ENCODE data around the gene ARHGAP18.

The ARHGAP18 gene

DNA sequence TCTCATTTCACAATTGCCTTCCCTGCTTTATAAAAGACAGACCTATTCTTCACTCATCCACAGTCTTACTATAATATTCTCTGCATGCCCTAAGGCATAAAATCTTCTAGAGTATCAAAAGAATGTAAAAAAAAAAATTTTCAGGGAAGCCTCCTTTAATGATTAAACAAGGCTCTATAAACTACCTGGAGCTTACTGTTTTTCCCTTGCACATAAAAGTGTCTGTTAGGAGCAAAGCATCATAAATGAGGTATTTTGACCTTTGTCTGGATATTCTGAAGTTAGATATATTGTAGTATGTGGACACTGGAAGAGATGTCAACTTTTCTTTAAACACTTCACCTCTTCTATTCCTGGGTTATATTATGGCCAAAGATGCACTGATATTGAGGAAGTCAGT, 97.5 kb downstream of the ARHGAP18 start:
- no peaks in the 10 kb centered on the region for H3K27me3 ChIP-seq (ENCODE audit: control insufficient read depth, insufficient read depth, low read length)

DNA sequence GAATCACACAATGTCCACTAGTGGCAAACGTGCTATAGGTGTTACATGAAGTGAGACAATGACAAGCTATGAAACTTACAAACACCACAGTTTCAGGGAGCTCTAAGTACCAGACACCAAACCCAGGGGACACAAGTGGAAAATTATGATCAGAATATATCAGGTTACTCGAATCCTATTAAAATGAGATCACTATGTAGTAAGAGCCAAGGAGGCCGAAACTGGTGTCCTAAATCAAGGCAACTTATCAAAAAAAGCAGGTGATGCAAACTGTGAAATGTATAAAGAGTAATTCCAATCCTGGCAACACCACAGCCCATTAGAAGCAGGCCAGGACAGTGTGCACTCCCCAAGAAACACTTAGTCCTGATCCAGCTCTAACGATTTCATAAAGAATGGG, 100.3 kb downstream of the ARHGAP18 start:
- no peak overlapping the region for H3K9ac ChIP-seq (ENCODE audit: low read length)
- H3K4me3 ChIP-seq (ENCODE audit: low read depth, low read length) = no peak overlapping the region
- no peaks in the 10 kb centered on the region for H3K27me3 ChIP-seq (ENCODE audit: control insufficient read depth, insufficient read depth, low read length)
- H3K36me3 ChIP-seq (ENCODE audit: control insufficient read depth, insufficient read depth, low read length) = no peaks in the 10 kb centered on the region
- H3K27ac ChIP-seq (ENCODE audit: low read depth, low read length) = no peak overlapping the region
- H3K4me1 ChIP-seq (ENCODE audit: control insufficient read depth, insufficient read depth, low read length) = peaks cover 19% of the 10 kb centered on the region
- no peaks in the 10 kb centered on the region for H3K9me3 ChIP-seq (ENCODE audit: control insufficient read depth, insufficient read depth, low read depth, low read length)

More for the DNA sequence above, 97.5 kb downstream of the ARHGAP18 start:
- Histone ChIP-seq H3K9me3 (ENCODE audit: control insufficient read depth, insufficient read depth, low read depth, low read length) (no peaks in the 10 kb centered on the region), H3K4me3 (ENCODE audit: low read depth, low read length) (no peak overlapping the region), H3K4me1 (ENCODE audit: control insufficient read depth, insufficient read depth, low read length) (peaks cover 16% of the 10 kb centered on the region), H3K27ac (ENCODE audit: low read depth, low read length) (no peak overlapping the region), H3K9ac (ENCODE audit: low read length) (no peak overlapping the region), H3K36me3 (ENCODE audit: control insufficient read depth, insufficient read depth, low read length) (no peaks in the 10 kb centered on the region)

DNA sequence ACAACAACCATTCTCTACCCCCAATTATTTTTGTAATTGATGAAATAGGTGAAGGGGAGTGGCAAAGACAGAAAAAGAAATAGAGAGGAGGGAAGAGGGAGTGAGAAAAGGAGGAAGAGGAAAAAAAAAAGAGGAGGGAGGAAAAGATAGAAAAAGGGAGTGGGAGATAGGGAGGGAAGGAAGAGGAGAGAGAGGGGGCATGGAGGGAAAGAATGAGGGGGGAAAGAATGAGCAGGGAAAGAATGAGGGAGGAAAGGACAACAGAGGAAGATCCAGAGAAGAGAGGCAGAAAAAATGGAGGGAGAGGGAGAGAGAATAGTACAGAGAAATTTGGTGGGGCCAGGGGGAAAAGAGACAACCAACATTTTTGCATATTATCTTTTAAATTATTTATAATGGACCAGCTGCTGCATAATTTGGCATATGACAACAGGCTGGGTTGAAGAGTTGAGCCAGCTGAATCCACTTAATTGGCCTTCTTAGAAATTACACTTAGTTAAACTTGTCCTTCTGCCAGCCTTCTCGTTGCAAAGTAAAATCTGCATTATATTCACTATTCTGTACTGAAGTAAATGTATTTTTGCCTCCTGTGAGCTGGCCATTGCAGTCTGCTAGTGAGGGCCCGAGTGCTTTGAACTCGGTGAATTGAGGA, 101.0 kb downstream of the ARHGAP18 start:
- no peak overlapping the region for H3K27ac ChIP-seq (ENCODE audit: low read depth, low read length)
- H3K4me3 ChIP-seq (ENCODE audit: low read depth, low read length) = no peak overlapping the region
- H3K9ac ChIP-seq (ENCODE audit: low read length) = no peak overlapping the region
- H3K9me3 ChIP-seq (ENCODE audit: control insufficient read depth, insufficient read depth, low read depth, low read length) = no peaks in the 10 kb centered on the region
- H3K36me3 ChIP-seq (ENCODE audit: control insufficient read depth, insufficient read depth, low read length) = no peaks in the 10 kb centered on the region
- peaks cover 19% of the 10 kb centered on the region for H3K4me1 ChIP-seq (ENCODE audit: control insufficient read depth, insufficient read depth, low read length)
- no peaks in the 10 kb centered on the region for H3K27me3 ChIP-seq (ENCODE audit: control insufficient read depth, insufficient read depth, low read length)

DNA sequence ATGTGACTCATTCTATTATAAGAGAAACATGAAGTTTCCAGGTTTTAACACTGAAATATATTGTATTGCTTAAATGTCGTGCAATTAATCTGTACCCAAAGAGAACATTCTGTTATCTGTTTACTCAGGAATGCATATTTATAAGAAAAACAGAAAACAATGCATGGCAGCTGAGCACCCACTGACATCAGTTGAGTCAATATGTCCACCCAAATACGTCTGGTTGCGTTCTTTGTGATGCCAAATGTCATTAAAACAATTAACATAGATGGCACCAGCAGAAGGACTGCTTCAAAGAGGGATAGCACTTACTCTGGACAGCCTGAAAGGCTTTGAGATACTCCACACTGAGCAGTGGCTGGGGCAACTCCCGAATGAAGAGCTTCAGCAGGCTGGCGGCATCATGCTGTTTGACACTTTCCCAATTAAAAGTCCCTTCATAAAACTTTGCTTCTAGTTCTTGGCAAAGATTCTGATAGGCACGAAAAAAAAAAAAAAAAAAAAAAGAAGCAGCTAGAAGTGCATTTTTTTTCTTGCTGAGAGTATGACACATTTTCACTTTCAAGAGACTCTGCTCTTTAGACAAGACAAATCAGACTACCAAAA, 102.3 kb downstream of the ARHGAP18 start:
- Histone ChIP-seq H3K9me3 (ENCODE audit: control insufficient read depth, insufficient read depth, low read depth, low read length) (no peaks in the 10 kb centered on the region), H3K27ac (ENCODE audit: low read depth, low read length) (no peak overlapping the region), H3K4me1 (ENCODE audit: control insufficient read depth, insufficient read depth, low read length) (peaks cover 19% of the 10 kb centered on the region), H3K9ac (ENCODE audit: low read length) (no peak overlapping the region), H3K27me3 (ENCODE audit: control insufficient read depth, insufficient read depth, low read length) (no peaks in the 10 kb centered on the region), H3K4me3 (ENCODE audit: low read depth, low read length) (no peak overlapping the region), H3K36me3 (ENCODE audit: control insufficient read depth, insufficient read depth, low read length) (no peaks in the 10 kb centered on the region)

DNA sequence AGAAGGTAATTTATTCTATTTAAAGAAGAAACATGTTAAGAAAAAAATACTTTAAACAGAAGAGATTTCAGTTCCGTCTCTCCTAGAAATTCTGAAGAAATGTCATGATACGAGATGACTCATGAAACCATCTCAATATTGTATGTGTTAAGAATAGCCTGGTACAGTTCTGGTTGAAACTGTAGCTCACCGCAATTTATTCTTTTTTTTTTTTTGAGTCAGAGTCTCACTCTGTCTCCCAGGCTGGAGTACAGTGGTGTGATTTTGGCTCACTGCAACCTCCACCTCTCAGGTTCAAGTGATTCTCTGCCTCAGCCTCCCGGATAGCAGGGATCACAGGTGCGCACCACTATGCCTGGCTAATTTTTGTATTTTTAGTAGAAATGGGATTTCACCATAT, 103.3 kb downstream of the ARHGAP18 start:
- Histone ChIP-seq H3K27me3 (ENCODE audit: control insufficient read depth, insufficient read depth, low read length) (no peaks in the 10 kb centered on the region), H3K4me1 (ENCODE audit: control insufficient read depth, insufficient read depth, low read length) (peaks cover 19% of the 10 kb centered on the region), H3K4me3 (ENCODE audit: low read depth, low read length) (no peak overlapping the region), H3K36me3 (ENCODE audit: control insufficient read depth, insufficient read depth, low read length) (no peaks in the 10 kb centered on the region), H3K9ac (ENCODE audit: low read length) (no peak overlapping the region), H3K9me3 (ENCODE audit: control insufficient read depth, insufficient read depth, low read depth, low read length) (no peaks in the 10 kb centered on the region), H3K27ac (ENCODE audit: low read depth, low read length) (no peak overlapping the region)

DNA sequence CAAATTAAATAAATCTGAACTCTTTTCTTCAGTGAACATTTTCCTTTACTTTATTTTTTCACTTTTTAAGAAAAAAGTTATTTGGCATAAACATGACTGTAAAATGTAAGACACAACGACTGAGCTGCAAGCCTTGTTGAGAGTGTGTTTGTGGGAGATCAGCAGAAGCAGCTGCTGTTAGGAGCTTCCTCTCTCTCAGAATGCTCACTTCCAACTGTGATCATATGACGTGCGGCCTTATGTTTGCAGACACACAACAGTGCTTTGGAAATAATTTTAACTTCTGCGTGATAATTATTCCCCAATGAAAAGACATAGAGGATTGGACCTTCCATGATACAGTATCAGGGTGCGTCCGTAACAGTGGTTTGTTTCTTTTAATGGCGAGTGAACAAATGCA, 104.0 kb downstream of the ARHGAP18 start:
- H3K36me3 ChIP-seq (ENCODE audit: control insufficient read depth, insufficient read depth, low read length) = no peaks in the 10 kb centered on the region

DNA sequence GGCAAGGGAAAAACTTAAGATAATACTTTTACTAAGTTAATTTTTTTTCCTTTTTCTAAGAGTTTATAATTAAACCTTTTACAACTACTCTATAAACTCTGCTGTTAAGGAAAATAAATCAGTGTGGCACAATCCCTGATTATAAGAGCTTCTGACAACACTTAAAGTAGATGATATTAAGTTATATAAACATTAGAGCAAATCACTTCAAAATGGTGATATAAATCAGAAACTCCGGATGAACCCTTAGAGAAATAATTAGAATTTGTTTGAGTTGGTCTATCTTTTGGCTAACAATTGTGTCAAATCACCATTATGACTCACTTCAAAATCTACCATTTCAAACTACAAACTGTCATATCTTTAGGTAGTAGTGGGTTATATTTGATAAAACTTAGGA, 104.9 kb downstream of the ARHGAP18 start:
- H3K36me3 ChIP-seq (ENCODE audit: control insufficient read depth, insufficient read depth, low read length) = no peaks in the 10 kb centered on the region
- peaks cover 16% of the 10 kb centered on the region for H3K4me1 ChIP-seq (ENCODE audit: control insufficient read depth, insufficient read depth, low read length)
- no peak overlapping the region for H3K27ac ChIP-seq (ENCODE audit: low read depth, low read length)
- no peaks in the 10 kb centered on the region for H3K27me3 ChIP-seq (ENCODE audit: control insufficient read depth, insufficient read depth, low read length)
- H3K9ac ChIP-seq (ENCODE audit: low read length) = no peak overlapping the region
- H3K9me3 ChIP-seq (ENCODE audit: control insufficient read depth, insufficient read depth, low read depth, low read length) = no peaks in the 10 kb centered on the region
- no peak overlapping the region for H3K4me3 ChIP-seq (ENCODE audit: low read depth, low read length)

More for the DNA sequence above, 104.0 kb downstream of the ARHGAP18 start:
- Histone ChIP-seq H3K4me3 (ENCODE audit: low read depth, low read length) (no peak overlapping the region), H3K27ac (ENCODE audit: low read depth, low read length) (no peak overlapping the region), H3K9me3 (ENCODE audit: control insufficient read depth, insufficient read depth, low read depth, low read length) (no peaks in the 10 kb centered on the region), H3K9ac (ENCODE audit: low read length) (no peak overlapping the region), H3K4me1 (ENCODE audit: control insufficient read depth, insufficient read depth, low read length) (peaks cover 19% of the 10 kb centered on the region), H3K27me3 (ENCODE audit: control insufficient read depth, insufficient read depth, low read length) (no peaks in the 10 kb centered on the region)

DNA sequence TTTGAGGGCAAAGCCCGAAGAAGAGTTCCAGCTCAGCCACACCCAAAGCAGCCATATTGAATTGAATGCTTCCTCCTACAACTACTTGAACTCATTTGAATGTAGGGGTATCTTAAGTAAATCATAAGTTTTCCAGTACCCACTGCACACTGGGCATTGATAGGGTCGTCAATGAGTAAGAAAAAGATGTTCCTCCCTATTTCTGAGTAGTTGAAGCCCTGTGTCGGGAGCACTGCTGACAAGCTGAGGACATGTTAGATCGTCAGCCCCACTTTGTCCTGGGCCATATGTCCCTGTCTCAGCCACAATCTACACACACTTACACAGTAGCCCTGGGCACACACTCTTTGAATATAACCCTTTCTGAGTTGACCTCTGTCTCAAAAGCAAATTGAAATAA, 105.7 kb downstream of the ARHGAP18 start:
- H3K36me3 ChIP-seq (ENCODE audit: control insufficient read depth, insufficient read depth, low read length) = no peaks in the 10 kb centered on the region
- no peaks in the 10 kb centered on the region for H3K27me3 ChIP-seq (ENCODE audit: control insufficient read depth, insufficient read depth, low read length)
- peaks cover 9% of the 10 kb centered on the region for H3K4me1 ChIP-seq (ENCODE audit: control insufficient read depth, insufficient read depth, low read length)
- H3K9me3 ChIP-seq (ENCODE audit: control insufficient read depth, insufficient read depth, low read depth, low read length) = no peaks in the 10 kb centered on the region
- no peak overlapping the region for H3K4me3 ChIP-seq (ENCODE audit: low read depth, low read length)
- no peak overlapping the region for H3K9ac ChIP-seq (ENCODE audit: low read length)
- H3K27ac ChIP-seq (ENCODE audit: low read depth, low read length) = no peak overlapping the region

DNA sequence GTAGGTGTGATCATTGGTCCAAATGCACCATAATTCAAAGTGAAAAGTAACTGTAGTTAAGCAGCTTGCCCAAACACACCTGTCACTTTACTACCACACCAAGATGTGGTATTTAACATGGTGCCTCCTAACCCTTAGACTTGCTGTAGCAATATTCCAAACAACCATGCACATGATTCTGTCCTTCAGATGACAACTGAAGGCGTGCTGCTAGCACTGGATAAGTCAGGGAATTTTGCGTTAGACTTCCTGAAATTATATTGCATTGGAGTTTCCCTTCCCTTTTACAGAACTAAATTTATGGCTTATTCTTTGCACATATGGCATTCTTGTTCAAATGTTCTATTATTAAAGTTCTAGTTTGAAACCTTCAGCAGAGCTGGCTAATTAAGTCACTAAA, 106.2 kb downstream of the ARHGAP18 start:
- H3K9me3 ChIP-seq (ENCODE audit: control insufficient read depth, insufficient read depth, low read depth, low read length) = no peaks in the 10 kb centered on the region
- H3K27me3 ChIP-seq (ENCODE audit: control insufficient read depth, insufficient read depth, low read length) = no peaks in the 10 kb centered on the region
- H3K9ac ChIP-seq (ENCODE audit: low read length) = no peak overlapping the region
- H3K4me3 ChIP-seq (ENCODE audit: low read depth, low read length) = no peak overlapping the region
- H3K36me3 ChIP-seq (ENCODE audit: control insufficient read depth, insufficient read depth, low read length) = no peaks in the 10 kb centered on the region
- no peak overlapping the region for H3K27ac ChIP-seq (ENCODE audit: low read depth, low read length)
- peaks cover 10% of the 10 kb centered on the region for H3K4me1 ChIP-seq (ENCODE audit: control insufficient read depth, insufficient read depth, low read length)

DNA sequence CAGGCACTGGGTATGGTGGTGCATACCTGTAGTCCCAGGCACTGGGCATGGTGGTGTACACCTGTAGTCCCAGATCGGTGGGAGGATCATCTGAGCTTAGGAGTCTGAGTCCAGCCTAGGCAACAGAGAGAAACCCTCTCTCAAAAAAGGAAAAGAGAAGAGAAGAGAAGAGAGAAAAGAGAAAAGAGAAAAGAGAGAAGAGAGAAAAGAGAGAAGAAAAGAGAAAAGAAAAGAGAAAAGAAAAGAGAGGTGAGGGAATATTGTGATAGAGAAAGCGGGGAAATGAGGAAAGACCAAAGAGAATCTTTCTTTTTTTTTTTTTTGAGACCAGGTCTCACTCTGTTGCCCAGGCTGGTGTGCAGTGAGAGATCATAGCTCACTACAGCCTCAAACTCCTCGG, 108.7 kb downstream of the ARHGAP18 start:
- no peaks in the 10 kb centered on the region for H3K9me3 ChIP-seq (ENCODE audit: control insufficient read depth, insufficient read depth, low read depth, low read length)
- no peak overlapping the region for H3K27ac ChIP-seq (ENCODE audit: low read depth, low read length)
- H3K27me3 ChIP-seq (ENCODE audit: control insufficient read depth, insufficient read depth, low read length) = no peaks in the 10 kb centered on the region
- H3K36me3 ChIP-seq (ENCODE audit: control insufficient read depth, insufficient read depth, low read length) = no peaks in the 10 kb centered on the region
- no peak overlapping the region for H3K4me3 ChIP-seq (ENCODE audit: low read depth, low read length)
- no peak overlapping the region for H3K9ac ChIP-seq (ENCODE audit: low read length)
- H3K4me1 ChIP-seq (ENCODE audit: control insufficient read depth, insufficient read depth, low read length) = peaks cover 10% of the 10 kb centered on the region

DNA sequence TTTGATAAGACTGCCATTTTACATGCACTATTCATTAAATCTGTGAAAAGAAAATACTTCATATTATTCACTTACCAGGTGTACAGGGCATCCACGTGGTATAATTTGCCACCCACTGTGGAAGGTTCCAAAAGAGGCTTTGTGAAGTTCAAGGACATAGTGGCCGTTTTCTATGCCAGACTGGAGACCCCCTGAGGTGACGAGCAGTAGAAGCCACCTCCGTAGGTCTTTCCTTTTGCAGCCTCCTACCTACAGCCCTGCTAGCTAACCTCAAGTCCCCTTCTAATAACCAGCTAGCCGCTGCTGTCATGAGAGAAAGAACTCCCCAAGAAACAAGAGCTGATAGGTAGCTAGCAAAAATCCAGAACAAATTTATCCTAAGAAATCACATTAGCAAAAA, 110.5 kb downstream of the ARHGAP18 start:
- Histone ChIP-seq H3K36me3 (ENCODE audit: control insufficient read depth, insufficient read depth, low read length) (no peaks in the 10 kb centered on the region), H3K4me3 (ENCODE audit: low read depth, low read length) (no peak overlapping the region), H3K27me3 (ENCODE audit: control insufficient read depth, insufficient read depth, low read length) (no peaks in the 10 kb centered on the region), H3K4me1 (ENCODE audit: control insufficient read depth, insufficient read depth, low read length) (peaks cover 7% of the 10 kb centered on the region), H3K9ac (ENCODE audit: low read length) (no peak overlapping the region), H3K27ac (ENCODE audit: low read depth, low read length) (no peak overlapping the region), H3K9me3 (ENCODE audit: control insufficient read depth, insufficient read depth, low read depth, low read length) (no peaks in the 10 kb centered on the region)
